NB4 (cell line): ENCODE results near the gene GDPD2.
A peak's percentile ranks its signal among the peaks of the same experiment; 100 is the strongest.

Experiments
- DNase-seq: peaks from one replicate; pipeline ENCODE4 v3.0.0; 2010; ENCODE audit warnings: low read depth
- H3K4me3 ChIP-seq: one replicate; pipeline ENCODE4 v1.5.1; 2011; ENCODE audit warnings: mild to moderate bottlenecking, low read depth, low read length, moderate library complexity
- MAX ChIP-seq: IDR thresholded peaks from 2 replicates; pipeline ENCODE4 v1.6.1; 2011; ENCODE audit warnings: low read depth, low read length
- MYC ChIP-seq: IDR thresholded peaks from 2 replicates; pipeline ENCODE4 v1.6.1; 2011; ENCODE audit warnings: low read depth, low read length
- POLR2A ChIP-seq: IDR thresholded peaks from 2 replicates; pipeline ENCODE4 v1.6.1; 2011; ENCODE audit warnings: mild to moderate bottlenecking; ENCODE audit not compliant: insufficient read length; ENCODE audit errors: extremely low read depth
- TF ChIP-seq, protein P1 (sequence below): IDR thresholded peaks from one replicate; pipeline ENCODE4 v1.5.1; 2012; ENCODE audit warnings: low read depth, low read length

GDPD2 gene

DNA sequence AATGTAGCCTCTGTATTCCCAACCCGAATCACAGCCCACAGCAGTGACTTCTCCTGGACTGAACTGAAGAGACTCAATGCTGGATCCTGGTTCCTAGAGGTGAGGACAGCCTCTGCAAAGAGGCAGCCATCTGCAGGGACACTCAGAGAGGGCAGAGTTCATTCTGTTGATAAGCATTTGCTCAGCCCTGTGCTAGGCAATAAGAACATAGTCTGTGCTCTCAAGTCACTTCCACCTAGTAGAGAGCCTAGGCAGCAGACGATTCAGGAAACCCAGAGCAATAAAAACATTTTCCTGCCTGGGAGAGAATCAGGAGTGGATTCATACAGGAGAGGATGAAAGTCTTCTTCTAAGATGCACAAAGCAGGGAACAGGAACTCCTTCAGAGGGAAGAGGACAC, 4.3 kb downstream of the GDPD2 start:
- TF ChIP-seq MAX: no peak
- TF ChIP-seq, protein P1, sequence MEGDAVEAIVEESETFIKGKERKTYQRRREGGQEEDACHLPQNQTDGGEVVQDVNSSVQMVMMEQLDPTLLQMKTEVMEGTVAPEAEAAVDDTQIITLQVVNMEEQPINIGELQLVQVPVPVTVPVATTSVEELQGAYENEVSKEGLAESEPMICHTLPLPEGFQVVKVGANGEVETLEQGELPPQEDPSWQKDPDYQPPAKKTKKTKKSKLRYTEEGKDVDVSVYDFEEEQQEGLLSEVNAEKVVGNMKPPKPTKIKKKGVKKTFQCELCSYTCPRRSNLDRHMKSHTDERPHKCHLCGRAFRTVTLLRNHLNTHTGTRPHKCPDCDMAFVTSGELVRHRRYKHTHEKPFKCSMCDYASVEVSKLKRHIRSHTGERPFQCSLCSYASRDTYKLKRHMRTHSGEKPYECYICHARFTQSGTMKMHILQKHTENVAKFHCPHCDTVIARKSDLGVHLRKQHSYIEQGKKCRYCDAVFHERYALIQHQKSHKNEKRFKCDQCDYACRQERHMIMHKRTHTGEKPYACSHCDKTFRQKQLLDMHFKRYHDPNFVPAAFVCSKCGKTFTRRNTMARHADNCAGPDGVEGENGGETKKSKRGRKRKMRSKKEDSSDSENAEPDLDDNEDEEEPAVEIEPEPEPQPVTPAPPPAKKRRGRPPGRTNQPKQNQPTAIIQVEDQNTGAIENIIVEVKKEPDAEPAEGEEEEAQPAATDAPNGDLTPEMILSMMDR: no peak
- TF ChIP-seq MYC: no peak
- no peak for TF ChIP-seq POLR2A
- no peak overlapping the region for H3K4me3 ChIP-seq
- DNase-seq: no peak

- no peak overlapping the region for H3K4me3 ChIP-seq
- no peak for DNase-seq
- TF ChIP-seq, protein P1: no peak
- no peak for TF ChIP-seq MYC
- no peak for TF ChIP-seq POLR2A
- TF ChIP-seq MAX: no peak
Measured at GRCh38 chrX:70429759-70430158, 6.6 kb downstream of the GDPD2 start.

DNA sequence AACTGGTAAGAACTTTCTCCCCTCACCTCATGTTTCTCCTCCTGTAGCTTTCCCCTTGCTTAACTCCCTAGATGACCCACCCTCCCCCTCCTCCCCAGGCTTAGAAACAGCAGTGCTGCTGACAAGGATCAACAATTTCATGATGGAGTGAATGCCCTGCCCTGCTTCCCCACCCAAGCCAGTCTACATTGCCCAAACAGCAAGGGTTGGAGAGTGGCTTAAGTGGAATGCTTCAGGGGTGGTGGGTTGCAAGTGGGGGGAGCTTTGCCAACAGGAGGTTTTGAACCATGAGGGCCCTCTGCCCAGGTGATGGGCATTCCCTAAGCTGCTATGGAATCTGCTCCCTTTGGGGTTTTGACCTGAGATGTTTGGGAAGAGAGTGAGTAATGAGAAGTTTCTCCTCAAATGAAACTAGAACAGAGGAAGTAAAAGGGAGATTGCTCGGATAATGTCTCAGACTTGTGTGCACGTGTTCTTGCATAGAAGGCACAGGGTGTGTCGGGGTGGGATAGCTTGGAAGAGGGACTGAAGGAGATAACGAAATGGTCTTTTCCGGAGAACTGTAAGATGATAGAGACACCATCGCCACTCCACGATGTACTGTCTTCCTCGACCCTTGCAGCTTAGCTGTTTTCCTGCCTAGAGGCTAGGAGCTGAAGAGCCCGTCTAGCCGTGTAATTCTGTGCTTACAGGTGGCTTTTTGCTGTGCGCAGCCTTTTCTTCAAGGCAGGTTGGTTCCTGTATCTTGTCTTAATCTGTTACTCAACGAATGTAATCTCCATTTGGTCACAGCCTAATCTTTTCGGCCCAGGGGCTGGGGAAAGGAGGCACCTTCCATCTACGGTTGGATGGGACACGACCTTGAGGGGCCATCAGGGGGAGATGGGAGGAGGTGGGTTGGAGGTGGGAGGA, 10.1 kb downstream of the GDPD2 start:
- TF ChIP-seq MYC (no peak), POLR2A (no peak), MAX (no peak)
- TF ChIP-seq, protein P1: no peak
- peak overlapping the region; percentile 76 for H3K4me3 ChIP-seq
- DNase-seq: no peak

- peak overlapping the region; percentile 76 for H3K4me3 ChIP-seq
- peak; percentile 78 for DNase-seq
- TF ChIP-seq, protein P1: peak; percentile 33
- TF ChIP-seq MYC (peak; percentile 72), POLR2A (no peak), MAX (peak; percentile 81)
Measured at GRCh38 chrX:70433848-70434351, 10.8 kb downstream of the GDPD2 start.

- H3K4me3 ChIP-seq: peak overlapping the region; percentile 76
- TF ChIP-seq, protein P1: no peak
- TF ChIP-seq MAX: no peak
- no peak for TF ChIP-seq MYC
- TF ChIP-seq POLR2A: no peak
- peak; percentile 87 for DNase-seq
Measured at GRCh38 chrX:70434352-70434866, 11.3 kb downstream of the GDPD2 start.
